PFSK-1 (cell line): ENCODE data around the gene DAG1.
A peak's percentile ranks its signal among the peaks of the same experiment; 100 is the strongest.

Source experiments
- FOXP2 ChIP-seq: optimal IDR thresholded peaks from 2 replicates; pipeline ENCODE3; 2011; ENCODE audit warnings: borderline replicate concordance, control low read depth, inconsistent platforms; ENCODE audit not compliant: insufficient read depth; ENCODE audit errors: extremely low read length, extremely low read depth
- POLR2AphosphoS5 ChIP-seq: IDR thresholded peaks from 2 replicates; pipeline ENCODE4 v1.6.1; 2012; ENCODE audit warnings: low read depth, mild to moderate bottlenecking, control low read depth, low read length, moderate library complexity
- REST ChIP-seq, 2 experiments: IDR thresholded peaks; 2 replicates each; pipeline versions ENCODE4 v1.6.1 to v1.8.0; 2011 to 2012; ENCODE audit warnings: low read depth in 2 of 2, low read length in 2 of 2, control low read depth in 1 of 2, inconsistent platforms in 1 of 2, mild to moderate bottlenecking in 1 of 2, moderate library complexity in 1 of 2; ENCODE audit not compliant: insufficient read depth in 1 of 2
- SIN3A ChIP-seq: IDR thresholded peaks from 2 replicates; pipeline ENCODE4 v1.6.1; 2012; ENCODE audit warnings: mild to moderate bottlenecking, low read length, moderate library complexity, borderline replicate concordance; ENCODE audit not compliant: insufficient read depth
- TAF1 ChIP-seq: IDR thresholded peaks from 2 replicates; pipeline ENCODE4 v1.6.1; 2012; ENCODE audit warnings: low read length, control low read depth, borderline replicate concordance; ENCODE audit not compliant: insufficient read depth

DAG1 gene

DNA sequence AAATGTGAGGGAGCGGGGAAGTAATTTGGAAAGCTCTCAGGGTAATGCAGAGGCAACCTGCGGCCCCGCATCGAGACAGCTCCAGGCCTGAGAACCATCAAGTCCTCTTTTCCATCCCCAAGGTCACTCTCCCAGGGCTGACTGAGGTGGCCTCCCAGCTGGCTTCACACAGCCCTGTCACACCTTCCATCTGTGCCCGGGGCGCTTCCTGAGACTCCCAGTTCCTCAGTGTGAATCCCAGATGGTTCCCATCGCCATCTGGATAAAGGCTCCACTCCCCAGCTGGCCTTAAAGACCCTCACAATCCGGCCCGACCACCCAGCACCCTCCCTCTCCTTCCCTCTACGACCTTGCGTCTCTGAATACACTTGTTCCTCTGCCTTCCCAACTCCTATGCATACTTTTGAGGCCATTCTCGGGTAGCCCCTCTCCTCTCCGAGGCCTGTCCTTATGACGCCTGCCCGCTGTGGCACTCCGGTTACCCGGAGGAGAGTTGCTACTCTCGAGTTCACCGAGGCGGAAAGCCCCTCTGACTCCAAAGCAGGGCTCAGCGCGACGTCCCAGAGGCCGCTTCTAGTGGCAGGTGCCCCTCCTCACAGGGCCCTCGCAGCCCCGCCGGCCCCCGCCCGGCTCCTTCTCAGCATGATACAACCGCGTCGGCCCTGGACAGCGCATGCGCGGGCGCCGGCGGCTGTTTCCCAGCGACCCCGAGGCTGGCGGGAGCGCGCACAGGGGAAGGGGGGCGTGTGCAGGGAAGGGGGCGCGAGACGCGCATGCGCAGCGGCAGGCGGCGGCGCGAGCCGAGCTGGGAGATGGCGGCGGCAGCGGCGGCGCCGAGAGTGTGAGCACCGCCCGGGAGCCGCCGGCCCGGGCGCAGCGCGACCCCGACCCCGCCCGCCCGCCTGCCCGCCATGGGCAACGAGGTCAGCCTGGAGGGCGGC is 83.9 kb downstream of the DAG1 start, which contains the start of gene BSN:
BSN (plus strand) TSS at position 786 of the 941 bp plus-strand sequence; CDS start at position 912, 126 bp downstream.
- no peak for TF ChIP-seq SIN3A
- no peak for TF ChIP-seq TAF1
- TF ChIP-seq FOXP2 = peak; percentile 59
- peak in 1 of 2 experiments; percentile 55; a peak in 1 of 4 replicates for TF ChIP-seq REST (IDR thresholded peaks at IDR 0.05; ENCODE audit: insufficient read depth in 1 of 2, low read depth in 2 of 2, low read length in 2 of 2)
- TF ChIP-seq POLR2AphosphoS5 = no peak

DNA sequence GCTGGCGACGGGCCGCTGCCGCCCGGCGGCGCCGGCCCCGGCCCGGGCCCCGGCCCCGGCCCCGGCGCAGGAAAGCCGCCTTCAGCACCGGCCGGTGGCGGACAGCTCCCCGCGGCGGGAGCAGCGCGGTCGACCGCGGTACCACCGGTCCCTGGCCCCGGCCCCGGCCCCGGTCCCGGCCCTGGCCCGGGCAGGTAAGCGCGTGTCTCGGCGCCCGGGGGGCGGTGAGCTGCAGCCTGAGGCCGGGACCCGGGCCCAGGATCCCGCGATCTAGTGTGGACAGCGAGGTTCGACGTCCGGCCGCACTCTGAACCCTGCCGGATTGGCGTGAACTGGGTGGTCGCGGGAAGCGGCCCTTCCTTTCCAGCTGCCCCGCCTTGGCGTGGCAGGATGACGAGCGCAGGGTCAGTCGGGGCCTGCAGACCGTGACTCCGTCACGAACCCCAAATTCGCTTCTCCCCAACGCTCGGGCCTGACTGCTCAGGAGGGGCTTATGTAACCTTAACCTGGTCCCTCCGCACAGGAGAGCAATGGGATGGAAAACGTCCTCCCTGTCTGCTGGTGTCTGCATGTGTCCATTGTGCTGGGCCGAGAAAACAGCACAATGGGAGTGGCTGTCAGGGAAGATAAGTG is 84.7 kb downstream of the DAG1 start:
- TF ChIP-seq SIN3A (peak; percentile 75; the same call in 1 of the 2 replicates), FOXP2 (peak; percentile 16), POLR2AphosphoS5 (no peak), REST (IDR thresholded peaks at IDR 0.05; ENCODE audit: insufficient read depth in 1 of 2, low read depth in 2 of 2, low read length in 2 of 2) (peak; percentile 85 to 94)

GRCh38 chr3:49556500-49557275 is 86.6 kb downstream of the DAG1 start:
- TF ChIP-seq REST (IDR thresholded peaks at IDR 0.05; ENCODE audit: insufficient read depth in 1 of 2, low read depth in 2 of 2, low read length in 2 of 2) (no peak), TAF1 (no peak), FOXP2 (no peak), SIN3A (no peak), POLR2AphosphoS5 (no peak)

DNA sequence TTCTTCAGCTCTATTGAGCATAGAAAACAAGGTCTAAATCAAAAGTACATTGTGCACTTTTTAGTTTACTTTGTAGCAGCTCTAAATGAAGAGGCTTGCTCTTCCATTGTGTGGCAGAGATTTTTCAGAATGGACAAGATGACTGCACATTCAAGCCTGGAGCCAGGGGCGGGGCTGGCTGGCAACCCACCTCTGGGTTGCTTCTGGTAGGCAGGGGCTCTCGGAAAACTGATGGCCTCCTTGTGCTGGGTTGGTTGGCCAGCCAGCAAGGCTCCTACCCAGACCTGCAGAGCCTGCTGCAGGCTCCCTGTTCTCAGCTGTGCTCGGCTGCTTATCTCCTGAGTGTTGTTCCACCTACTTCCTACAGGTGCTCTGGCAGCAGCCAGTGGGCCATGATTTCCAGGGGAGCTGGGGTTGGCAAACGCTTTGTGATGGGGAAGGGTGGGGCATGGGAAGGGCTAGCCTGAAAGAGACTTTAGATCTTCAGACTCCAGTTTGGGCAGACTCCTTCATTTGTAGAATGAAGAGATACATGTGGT is 93.0 kb downstream of the DAG1 start:
- no peak for TF ChIP-seq TAF1
- no peak for TF ChIP-seq SIN3A
- TF ChIP-seq POLR2AphosphoS5 = no peak
- TF ChIP-seq REST (IDR thresholded peaks at IDR 0.05; ENCODE audit: insufficient read depth in 1 of 2, low read depth in 2 of 2, low read length in 2 of 2) = no peak
- no peak for TF ChIP-seq FOXP2
